ENCODE measurements around the gene DNAH17. TPM values are rescaled to one million over a fixed set of nuclear protein-coding genes. Genes with fewer than 3 reads are reported as not detected.

The DNAH17 gene
- total RNA-seq, 1 donor from 2014 or later: not detected

DNA sequence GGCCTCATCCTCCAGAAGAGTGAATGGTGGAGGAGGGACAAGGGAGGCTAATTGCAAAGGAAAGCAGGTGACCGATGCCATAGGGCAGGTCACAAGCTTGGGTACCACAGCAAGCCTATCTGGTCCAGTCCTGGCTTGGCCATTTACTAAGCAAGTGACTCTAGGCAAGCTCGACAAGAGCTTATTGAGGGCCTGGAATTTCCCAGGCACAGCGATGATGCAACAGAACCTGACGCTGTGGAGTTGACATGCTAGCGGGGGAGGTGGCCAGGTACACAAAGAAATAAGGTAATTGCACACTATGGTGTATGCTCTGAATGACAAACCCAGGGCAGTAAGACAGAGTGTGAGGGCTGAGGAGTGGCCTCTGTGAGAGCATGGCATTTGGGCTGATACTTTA is 100.2 kb downstream of the DNAH17 start:
- Mint-ChIP-seq H3K4me1 (peaks cover 3% of the 10 kb centered on the region), H3K9me3 (no peaks in the 10 kb centered on the region)
- no peaks in the 10 kb centered on the region for H3K27me3 ChIP-seq

DNA sequence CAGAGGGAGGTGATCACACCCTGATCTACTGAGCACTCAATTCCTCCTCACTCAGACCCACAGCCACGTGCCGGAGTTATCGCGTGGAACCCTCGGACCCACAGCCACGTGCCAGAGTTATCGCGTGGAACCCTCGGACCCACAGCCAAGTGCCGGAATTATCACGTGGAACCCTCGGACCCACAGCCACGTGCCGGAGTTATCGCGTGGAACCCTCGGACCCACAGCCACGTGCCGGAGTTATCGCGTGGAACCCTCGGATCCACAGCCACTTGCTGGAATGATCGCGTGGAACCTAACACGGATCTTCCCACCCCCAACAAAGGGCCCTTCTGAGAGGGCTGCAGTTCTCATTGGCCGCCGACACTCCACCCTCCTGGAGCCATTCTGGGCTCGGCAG is 101.0 kb downstream of the DNAH17 start:
- H3K9me3 Mint-ChIP-seq: no peaks in the 10 kb centered on the region
- H3K27ac Mint-ChIP-seq: no peak overlapping the region
- H3K79me2 ChIP-seq (ENCODE audit: low read depth): no peaks in the 10 kb centered on the region
- H3K9me3 ChIP-seq (ENCODE audit: low read depth): no peaks in the 10 kb centered on the region
- H3K4me1 Mint-ChIP-seq: peaks cover 3% of the 10 kb centered on the region
- no peak overlapping the region for H3K4me3 ChIP-seq
- H3K4me1 ChIP-seq: no peaks in the 10 kb centered on the region
- no peaks in the 10 kb centered on the region for H3F3A ChIP-seq (ENCODE audit: low read depth)
- H3K27me3 ChIP-seq: no peaks in the 10 kb centered on the region
- no peak overlapping the region for H2AFZ ChIP-seq (replicated peaks)
- no peak for DNase-seq (ENCODE audit: low spot score)
- no peak overlapping the region for H3K9ac ChIP-seq
- H4K20me1 ChIP-seq (ENCODE audit: low read depth): no peaks in the 10 kb centered on the region
- no peaks in the 10 kb centered on the region for H3K36me3 ChIP-seq
- H3K36me3 Mint-ChIP-seq: no peaks in the 10 kb centered on the region
- H3K4me3 Mint-ChIP-seq: no peak overlapping the region
- peaks cover 4% of the 10 kb centered on the region for H3K27me3 Mint-ChIP-seq (ENCODE audit: insufficient read depth, low read depth)
- no peak overlapping the region for H3K27ac ChIP-seq
- H3K4me2 ChIP-seq: no peak overlapping the region
- no peak for TF ChIP-seq EZH2 (IDR thresholded peaks at IDR 0.05)
- no peak for TF ChIP-seq EZH2phosphoT487 (IDR thresholded peaks at IDR 0.05)
- TF ChIP-seq, protein P1, sequence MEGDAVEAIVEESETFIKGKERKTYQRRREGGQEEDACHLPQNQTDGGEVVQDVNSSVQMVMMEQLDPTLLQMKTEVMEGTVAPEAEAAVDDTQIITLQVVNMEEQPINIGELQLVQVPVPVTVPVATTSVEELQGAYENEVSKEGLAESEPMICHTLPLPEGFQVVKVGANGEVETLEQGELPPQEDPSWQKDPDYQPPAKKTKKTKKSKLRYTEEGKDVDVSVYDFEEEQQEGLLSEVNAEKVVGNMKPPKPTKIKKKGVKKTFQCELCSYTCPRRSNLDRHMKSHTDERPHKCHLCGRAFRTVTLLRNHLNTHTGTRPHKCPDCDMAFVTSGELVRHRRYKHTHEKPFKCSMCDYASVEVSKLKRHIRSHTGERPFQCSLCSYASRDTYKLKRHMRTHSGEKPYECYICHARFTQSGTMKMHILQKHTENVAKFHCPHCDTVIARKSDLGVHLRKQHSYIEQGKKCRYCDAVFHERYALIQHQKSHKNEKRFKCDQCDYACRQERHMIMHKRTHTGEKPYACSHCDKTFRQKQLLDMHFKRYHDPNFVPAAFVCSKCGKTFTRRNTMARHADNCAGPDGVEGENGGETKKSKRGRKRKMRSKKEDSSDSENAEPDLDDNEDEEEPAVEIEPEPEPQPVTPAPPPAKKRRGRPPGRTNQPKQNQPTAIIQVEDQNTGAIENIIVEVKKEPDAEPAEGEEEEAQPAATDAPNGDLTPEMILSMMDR (IDR thresholded peaks at IDR 0.05): no peak

More for the DNA sequence above, 100.2 kb downstream of the DNAH17 start:
- Histone ChIP-seq H3K9me3 (ENCODE audit: low read depth) (no peaks in the 10 kb centered on the region), H2AFZ (replicated peaks) (no peak overlapping the region), H4K20me1 (ENCODE audit: low read depth) (no peaks in the 10 kb centered on the region), H3K36me3 (no peaks in the 10 kb centered on the region), H3F3A (ENCODE audit: low read depth) (no peaks in the 10 kb centered on the region), H3K4me1 (no peaks in the 10 kb centered on the region), H3K9ac (no peak overlapping the region), H3K79me2 (ENCODE audit: low read depth) (no peaks in the 10 kb centered on the region), H3K4me2 (no peak overlapping the region), H3K4me3 (no peak overlapping the region), H3K27ac (no peak overlapping the region)
- H3K36me3 Mint-ChIP-seq: no peaks in the 10 kb centered on the region
- TF ChIP-seq EZH2phosphoT487 (IDR thresholded peaks at IDR 0.05) (no peak), EZH2 (IDR thresholded peaks at IDR 0.05) (no peak)
- TF ChIP-seq, protein P1 (IDR thresholded peaks at IDR 0.05): no peak
- H3K27me3 Mint-ChIP-seq (ENCODE audit: insufficient read depth, low read depth): peaks cover 2% of the 10 kb centered on the region
- H3K4me3 Mint-ChIP-seq: no peak overlapping the region
- DNase-seq (ENCODE audit: low spot score): no peak
- no peak overlapping the region for H3K27ac Mint-ChIP-seq

DNA sequence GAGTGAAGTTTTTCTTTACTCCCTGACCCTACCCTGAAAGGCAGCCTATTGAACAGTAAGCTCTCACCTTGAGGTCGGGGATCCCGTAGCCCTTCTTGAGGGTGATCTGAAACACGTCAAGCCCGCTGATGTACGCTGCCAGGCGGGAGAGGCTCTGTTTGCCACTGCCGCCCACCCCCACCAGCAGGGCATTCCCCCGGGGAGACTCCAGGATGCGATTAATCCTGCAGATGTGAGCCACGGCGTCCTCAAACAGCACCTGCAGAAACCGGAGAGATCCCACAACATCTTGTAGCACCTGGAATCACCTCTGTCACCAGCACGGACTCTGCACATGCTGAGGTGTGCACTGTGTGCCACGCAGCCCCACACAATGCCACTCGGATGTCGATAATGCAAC is 102.0 kb downstream of the DNAH17 start:
- Mint-ChIP-seq H3K27me3 (ENCODE audit: insufficient read depth, low read depth) (peaks cover 4% of the 10 kb centered on the region), H3K4me1 (peaks cover 3% of the 10 kb centered on the region), H3K4me3 (no peak overlapping the region), H3K36me3 (no peaks in the 10 kb centered on the region), H3K27ac (no peak overlapping the region), H3K9me3 (no peaks in the 10 kb centered on the region)
- TF ChIP-seq, protein P1 (IDR thresholded peaks at IDR 0.05): no peak
- TF ChIP-seq EZH2 (IDR thresholded peaks at IDR 0.05) (no peak), EZH2phosphoT487 (IDR thresholded peaks at IDR 0.05) (no peak)
- no peak for DNase-seq (ENCODE audit: low spot score)
- Histone ChIP-seq H3K36me3 (no peaks in the 10 kb centered on the region), H3K4me2 (no peak overlapping the region), H3K27ac (no peak overlapping the region), H3K4me1 (no peaks in the 10 kb centered on the region), H3K9ac (no peak overlapping the region), H3F3A (ENCODE audit: low read depth) (no peaks in the 10 kb centered on the region), H3K27me3 (no peaks in the 10 kb centered on the region), H3K79me2 (ENCODE audit: low read depth) (no peaks in the 10 kb centered on the region), H3K4me3 (no peak overlapping the region), H4K20me1 (ENCODE audit: low read depth) (no peaks in the 10 kb centered on the region), H3K9me3 (ENCODE audit: low read depth) (no peaks in the 10 kb centered on the region), H2AFZ (replicated peaks) (no peak overlapping the region)
